NCI-H146 treated with DMSO at 0.1 percent for 48 hours (cell line): ENCODE results near the gene PDPK1.
"Not testable (repeated sequence)": the region's sequence is repeated elsewhere in the genome, so short reads cannot be mapped to it uniquely, and the experiment has no call there.

ENCODE experiments used
- DNase-seq: peaks from one replicate; lab custom pipeline; 2025; ENCODE audit not compliant: unreplicated experiment; lab: John Stamatoyannopoulos, UW

PDPK1 gene

GRCh38 chr16:2523801-2524231, 14.0 kb upstream of the PDPK1 start:
- no peak for DNase-seq

GRCh38 chr16:2524339-2524938, 13.4 kb upstream of the PDPK1 start:
- no peak for DNase-seq

- DNase-seq = no peak
These were observed 11.7 kb upstream of the PDPK1 start for GRCh38 chr16:2526135-2526534.

- no peak for DNase-seq
These were observed 10.6 kb upstream of the PDPK1 start for GRCh38 chr16:2527071-2527783.

- DNase-seq = no peak
These were observed 10.1 kb upstream of the PDPK1 start for GRCh38 chr16:2527784-2528100.

GRCh38 chr16:2528161-2529060, 9.4 kb upstream of the PDPK1 start:
- DNase-seq = no peak

- DNase-seq = no peak
These were observed 8.5 kb upstream of the PDPK1 start for GRCh38 chr16:2529061-2529931.

GRCh38 chr16:2529961-2530628, 7.7 kb upstream of the PDPK1 start:
- DNase-seq = no peak

GRCh38 chr16:2530629-2531318, 7.0 kb upstream of the PDPK1 start:
- no peak for DNase-seq

- no peak for DNase-seq
These were observed 6.5 kb upstream of the PDPK1 start, which contains the start of gene CEMP1 for GRCh38 chr16:2531371-2531695. Gene CEMP1 (minus strand): TSS chr16:2531408. CDS start chr16:2531073, 335 bp downstream.

- DNase-seq = peak; percentile 92
These were observed 5.9 kb upstream of the PDPK1 start for GRCh38 chr16:2531696-2532493.

GRCh38 chr16:2532494-2533141, 5.2 kb upstream of the PDPK1 start:
- DNase-seq = peak; percentile 64

GRCh38 chr16:2533142-2533755, 4.6 kb upstream of the PDPK1 start:
- not testable (repeated sequence) for DNase-seq

- DNase-seq = no peak
These were observed 3.9 kb upstream of the PDPK1 start for GRCh38 chr16:2533912-2534311.

GRCh38 chr16:2534335-2534734, 3.5 kb upstream of the PDPK1 start:
- not testable (repeated sequence) for DNase-seq

- no peak for DNase-seq
These were observed 2.2 kb upstream of the PDPK1 start for GRCh38 chr16:2535625-2536013.

- not testable (repeated sequence) for DNase-seq
These were observed 1.5 kb downstream of the PDPK1 start for GRCh38 chr16:2539192-2539844.
